Measurements from ENCODE around the gene MLPH.

MLPH gene

GRCh38 chr2:237450108-237450507 is 36.9 kb upstream of the MLPH start:
- no peak for ATAC-seq (ENCODE audit: insufficient read depth, low read depth)
- Histone ChIP-seq H3K9me3 (ENCODE audit: insufficient read depth, low read length, severe bottlenecking) (peaks cover 2% of the 10 kb centered on the region), H3K4me3 (ENCODE audit: low read depth in 1 of 2, low read length in 2 of 2) (no peak overlapping the region), H3K9ac (ENCODE audit: low read depth, low read length) (no peak overlapping the region), H2AFZ (ENCODE audit: low read depth, low read length) (no peak overlapping the region), H3K4me1 (ENCODE audit: insufficient read depth, low read length) (no peaks in the 10 kb centered on the region), H3K27ac (ENCODE audit: low read length) (no peak overlapping the region), H3K36me3 (ENCODE audit: insufficient read depth, low read length) (no peaks in the 10 kb centered on the region), H3K4me2 (ENCODE audit: insufficient read depth, low read length) (no peak overlapping the region), H3K27me3 (ENCODE audit: insufficient read depth, low read length, poor library complexity) (no peaks in the 10 kb centered on the region), H3K79me2 (ENCODE audit: insufficient read depth, low read length) (no peaks in the 10 kb centered on the region), H4K20me1 (ENCODE audit: insufficient read depth, low read length) (no peaks in the 10 kb centered on the region)
- DNase-seq, result no peak
- TF ChIP-seq CTCF (IDR thresholded peaks at IDR 0.05; ENCODE audit: borderline replicate concordance, extremely low read depth, low read length, poor library complexity, severe bottlenecking) (no peak), EZH2 (IDR thresholded peaks at IDR 0.05; ENCODE audit: borderline replicate concordance, low read depth, low read length, severe bottlenecking) (no peak)

GRCh38 chr2:237450583-237450982 is 36.5 kb upstream of the MLPH start:
- H3K9me3 ChIP-seq (ENCODE audit: insufficient read depth, low read length, severe bottlenecking), result peaks cover 2% of the 10 kb centered on the region
- no peak overlapping the region for H3K9ac ChIP-seq (ENCODE audit: low read depth, low read length)
- DNase-seq (no peak), ATAC-seq (ENCODE audit: insufficient read depth, low read depth) (no peak)
- no peak overlapping the region for H2AFZ ChIP-seq (ENCODE audit: low read depth, low read length)
- H3K4me1 ChIP-seq (ENCODE audit: insufficient read depth, low read length), result no peaks in the 10 kb centered on the region
- no peak overlapping the region for H3K27ac ChIP-seq (ENCODE audit: low read length)
- no peaks in the 10 kb centered on the region for H3K27me3 ChIP-seq (ENCODE audit: insufficient read depth, low read length, poor library complexity)
- H3K36me3 ChIP-seq (ENCODE audit: insufficient read depth, low read length), result no peaks in the 10 kb centered on the region
- H4K20me1 ChIP-seq (ENCODE audit: insufficient read depth, low read length), result no peaks in the 10 kb centered on the region
- H3K4me2 ChIP-seq (ENCODE audit: insufficient read depth, low read length), result no peak overlapping the region
- H3K79me2 ChIP-seq (ENCODE audit: insufficient read depth, low read length), result no peaks in the 10 kb centered on the region
- TF ChIP-seq CTCF (IDR thresholded peaks at IDR 0.05; ENCODE audit: borderline replicate concordance, extremely low read depth, low read length, poor library complexity, severe bottlenecking) (no peak), EZH2 (IDR thresholded peaks at IDR 0.05; ENCODE audit: borderline replicate concordance, low read depth, low read length, severe bottlenecking) (no peak)
- no peak overlapping the region for H3K4me3 ChIP-seq (ENCODE audit: low read depth in 1 of 2, low read length in 2 of 2)

GRCh38 chr2:237451643-237452469 is 35.2 kb upstream of the MLPH start:
- Histone ChIP-seq H2AFZ (ENCODE audit: low read depth, low read length) (no peak overlapping the region), H4K20me1 (ENCODE audit: insufficient read depth, low read length) (no peaks in the 10 kb centered on the region), H3K9me3 (ENCODE audit: insufficient read depth, low read length, severe bottlenecking) (peaks cover 2% of the 10 kb centered on the region), H3K4me2 (ENCODE audit: insufficient read depth, low read length) (no peak overlapping the region), H3K4me3 (ENCODE audit: low read depth in 1 of 2, low read length in 2 of 2) (no peak overlapping the region), H3K9ac (ENCODE audit: low read depth, low read length) (no peak overlapping the region), H3K27ac (ENCODE audit: low read length) (no peak overlapping the region), H3K79me2 (ENCODE audit: insufficient read depth, low read length) (no peaks in the 10 kb centered on the region), H3K27me3 (ENCODE audit: insufficient read depth, low read length, poor library complexity) (no peaks in the 10 kb centered on the region), H3K36me3 (ENCODE audit: insufficient read depth, low read length) (no peaks in the 10 kb centered on the region), H3K4me1 (ENCODE audit: insufficient read depth, low read length) (no peaks in the 10 kb centered on the region)
- TF ChIP-seq CTCF (IDR thresholded peaks at IDR 0.05; ENCODE audit: borderline replicate concordance, extremely low read depth, low read length, poor library complexity, severe bottlenecking), result no peak
- TF ChIP-seq EZH2 (IDR thresholded peaks at IDR 0.05; ENCODE audit: borderline replicate concordance, low read depth, low read length, severe bottlenecking), result no peak
- ATAC-seq (ENCODE audit: insufficient read depth, low read depth) (no peak), DNase-seq (no peak)

Measured in DND-41 (cell line).